HCT116 (cell line): ENCODE results near the gene CACNA1S. TPM values are rescaled to one million over a fixed set of nuclear protein-coding genes. Genes with fewer than 3 reads are reported as not detected.

Experiments used
- ATAC-seq: fragments of 200-7000 bp; cut with Tn5 transposase; 2 replicates; pipeline ENCODE4 v1.9.1; 2020; ENCODE audit warnings: mild to moderate bottlenecking, moderate library complexity
- BruUV-seq: library from RNA; stranded (reverse); fragments of 400-500 nt; replicated peaks from 2 replicates; lab custom pipeline; 2021; lab: Mats Ljungman, UMichigan
- CTCF ChIA-PET: fragments of 300-600 bp; sonication (Branson Sonifier 250); formaldehyde crosslinking; loops from one replicate; lab custom pipeline; 2021; ENCODE audit warnings: antibody characterized with exemption; lab: Charles Lee
- POLR2A ChIA-PET: fragments of 300-600, 350-600 bp; sonication (Branson Sonifier 250); formaldehyde crosslinking; loops from one replicate; lab custom pipeline; 2021; ENCODE audit warnings: antibody characterized with exemption; lab: Charles Lee
- RAD21 ChIA-PET, 2 experiments: fragments of 300-600 bp; sonication (Branson Sonifier 250); formaldehyde crosslinking; loops; one replicate each; lab custom pipeline; 2023; ENCODE audit warnings: low total read pairs in 2 of 2; ENCODE audit not compliant: uncharacterized antibody in 2 of 2, unreplicated experiment in 2 of 2, low non-redundant PET in 1 of 2; lab: Charles Lee
- DNase-seq: peaks from one replicate; pipeline ENCODE4 v3.0.0-alpha.2; 2010; ENCODE audit warnings: low read depth, low spot score
- H2AFZ ChIP-seq: fragments of 200-600 bp; shearing (Covaris generic), sonication (generic); 2 replicates; pipeline ENCODE4 v1.6.1; 2017; ENCODE audit warnings: low read depth, mixed run types, mixed read lengths, antibody characterized with exemption, low read length; ENCODE audit not compliant: poor library complexity, severe bottlenecking
- H3K27ac ChIP-seq: 2 replicates; pipeline ENCODE4 v1.5.1; 2012; ENCODE audit warnings: low read depth, low read length
- H3K27me3 ChIP-seq: fragments of 200-600 bp; sonication (generic); 2 replicates; pipeline ENCODE4 v1.6.1; 2016; ENCODE audit warnings: mixed run types, low read length, mixed read lengths; ENCODE audit not compliant: insufficient read depth
- H3K36me3 ChIP-seq, 2 experiments: fragments of 200-500 bp in 1 of 2; fragments of 200-600 bp in 1 of 2; sonication (Bioruptor generic) in 1 of 2; sonication (generic) in 1 of 2; 2 replicates each; pipeline versions ENCODE4 v1.5.1 to v1.6.1; 2014 to 2016; ENCODE audit warnings: low read length in 2 of 2, inconsistent platforms in 1 of 2, mixed read lengths in 1 of 2, mixed run types in 1 of 2; ENCODE audit not compliant: insufficient read depth in 2 of 2, control insufficient read depth in 1 of 2
- H3K4me1 ChIP-seq, 2 experiments: fragments of 200-600 bp in 1 of 2; sonication (generic) in 1 of 2; 2 replicates each; pipeline versions ENCODE4 v1.5.1 to v1.6.1; 2012 to 2017; ENCODE audit warnings: low read length in 2 of 2, inconsistent platforms in 1 of 2, mild to moderate bottlenecking in 1 of 2, mixed read lengths in 1 of 2, mixed run types in 1 of 2, moderate library complexity in 1 of 2; ENCODE audit not compliant: insufficient read depth in 2 of 2, control insufficient read depth in 1 of 2
- H3K4me2 ChIP-seq: fragments of 200-600 bp; sonication (generic); 2 replicates; pipeline ENCODE4 v1.6.1; 2017; ENCODE audit warnings: mixed run types, low read length, mixed read lengths
- H3K4me3 ChIP-seq, 2 experiments: fragments of 200-600 bp in 1 of 2; sonication (generic) in 1 of 2; replicated peaks in 1 of 2; 2 replicates each; pipeline ENCODE4 v1.5.1; 2011 to 2016; ENCODE audit warnings: low read length in 2 of 2, control low read depth in 1 of 2, low read depth in 1 of 2, mild to moderate bottlenecking in 1 of 2, mixed read lengths in 1 of 2, mixed run types in 1 of 2
- H3K79me2 ChIP-seq: fragments of 200-600 bp; sonication (generic); 2 replicates; pipeline ENCODE4 v1.6.1; 2017; ENCODE audit warnings: mild to moderate bottlenecking, mixed run types, low read length, moderate library complexity, mixed read lengths; ENCODE audit not compliant: insufficient read depth
- H3K9ac ChIP-seq: fragments of 200-600 bp; sonication (generic); 2 replicates; pipeline ENCODE4 v1.6.1; 2016; ENCODE audit warnings: low read length, mixed read lengths
- H3K9me2 ChIP-seq: fragments of 200-600 bp; sonication (generic), shearing (Covaris generic); 2 replicates; pipeline ENCODE4 v1.6.1; 2017; ENCODE audit warnings: mixed run types, mild to moderate bottlenecking, moderate library complexity; ENCODE audit not compliant: insufficient read depth
- H3K9me3 ChIP-seq, 2 experiments: fragments of 200-500 bp in 1 of 2; fragments of 200-600 bp in 1 of 2; sonication (Bioruptor generic) in 1 of 2; sonication (generic) in 1 of 2; 2 replicates each; pipeline ENCODE4 v1.6.1; 2014 to 2017; ENCODE audit warnings: low read length in 2 of 2, mixed read lengths in 2 of 2, inconsistent platforms in 1 of 2, low read depth in 1 of 2, mild to moderate bottlenecking in 1 of 2, mixed run types in 1 of 2, moderate library complexity in 1 of 2; ENCODE audit not compliant: control insufficient read depth in 1 of 2, insufficient read depth in 1 of 2
- H4K20me1 ChIP-seq: fragments of 200-600 bp; sonication (generic), shearing (Covaris generic); 2 replicates; pipeline ENCODE4 v1.6.1; 2017; ENCODE audit warnings: mixed run types, mild to moderate bottlenecking, moderate library complexity; ENCODE audit not compliant: insufficient read depth
- ATF3 ChIP-seq: IDR thresholded peaks from 2 replicates; pipeline ENCODE4 v1.6.1; 2012
- CEBPB ChIP-seq: IDR thresholded peaks from 2 replicates; pipeline ENCODE4 v1.6.1; 2012; ENCODE audit warnings: low read depth
- EGR1 ChIP-seq: IDR thresholded peaks from 2 replicates; pipeline ENCODE4 v1.6.1; 2012; ENCODE audit warnings: low read depth
- EZH2 ChIP-seq: fragments of 200-600 bp; sonication (generic); IDR thresholded peaks from 2 replicates; pipeline ENCODE4 v1.6.1; 2017; ENCODE audit warnings: antibody characterized with exemption, mixed run types
- FOSL1 ChIP-seq: IDR thresholded peaks from 2 replicates; pipeline ENCODE4 v1.6.1; 2012; ENCODE audit warnings: low read depth
- JUND ChIP-seq: IDR thresholded peaks from 2 replicates; pipeline ENCODE4 v1.6.1; 2012
- POLR2AphosphoS5 ChIP-seq: IDR thresholded peaks from 2 replicates; pipeline ENCODE4 v1.6.1; 2011; ENCODE audit warnings: mild to moderate bottlenecking, low read depth, low read length, moderate library complexity
- RAD21 ChIP-seq: IDR thresholded peaks from 2 replicates; pipeline ENCODE4 v1.6.1; 2012; ENCODE audit warnings: low read depth, mild to moderate bottlenecking
- SIN3A ChIP-seq: IDR thresholded peaks from 2 replicates; pipeline ENCODE4 v1.6.1; 2012; ENCODE audit warnings: low read depth
- SP1 ChIP-seq: IDR thresholded peaks from 2 replicates; pipeline ENCODE4 v1.6.1; 2012; ENCODE audit warnings: low read depth
- SRF ChIP-seq: IDR thresholded peaks from 2 replicates; pipeline ENCODE4 v1.6.1; 2012; ENCODE audit warnings: low read depth
- YY1 ChIP-seq: IDR thresholded peaks from 2 replicates; pipeline ENCODE4 v1.6.1; 2011; ENCODE audit warnings: low read length, low read depth, moderate library complexity, mild to moderate bottlenecking; ENCODE audit not compliant: insufficient replicate concordance; ENCODE audit errors: extremely low read depth
- ZFX ChIP-seq: fragments of 450-650 bp; IDR thresholded peaks from 2 replicates; pipeline ENCODE4 v1.6.1; 2017
- ZNF274 ChIP-seq: fragments of 200-500 bp; sonication (Bioruptor generic); IDR thresholded peaks from 2 replicates; pipeline ENCODE4 v1.6.1; 2014; ENCODE audit warnings: mild to moderate bottlenecking, low read depth, low read length, inconsistent platforms
- intact Hi-C: fragments of 100-400 bp; cut with micrococcal nuclease; formaldehyde crosslinking; loops from 2 replicates; pipeline ENCODE4 v1.10.0; 2022
- total RNA-seq: library from RNA; stranded (reverse); gene quantifications from one replicate; pipeline ENCODE4 v1.2.1, GENCODE V29; 2021; ENCODE audit not compliant: unreplicated experiment

Gene CACNA1S
- total RNA-seq, 1 experiment from 2014 or later = not detected

- no peaks in the 10 kb centered on the region for H3K9me3 ChIP-seq
- intact Hi-C loops = no loop called here
- H3K9me2 ChIP-seq = no peaks in the 10 kb centered on the region
- no peak for ATAC-seq
- POLR2A ChIA-PET = no interaction called here
- H3K27me3 ChIP-seq = no peaks in the 10 kb centered on the region
- TF ChIP-seq SP1 (no peak), SRF (no peak), ATF3 (no peak), ZFX (no peak)
- RAD21 ChIA-PET = no interaction called here
- CTCF ChIA-PET = no interaction called here
- H4K20me1 ChIP-seq = no peaks in the 10 kb centered on the region
- H3K36me3 ChIP-seq = no peaks in the 10 kb centered on the region
- no peak overlapping the region for H3K4me2 ChIP-seq
- H3K9ac ChIP-seq = no peak overlapping the region
- BruUV-seq = no TSS peak
- H3K27ac ChIP-seq = no peak overlapping the region
- H3K4me3 ChIP-seq = no peak overlapping the region
- DNase-seq = no peak
- H2AFZ ChIP-seq = no peak overlapping the region
- peaks cover 0 to 6% of the 10 kb centered on the region in 2 experiments; a peak in 1 of 4 replicates for H3K4me1 ChIP-seq
- no peaks in the 10 kb centered on the region for H3K79me2 ChIP-seq
Observed at GRCh38 chr1:201000391-201000790, 111.8 kb downstream of the CACNA1S start.

- BruUV-seq = no TSS peak
- Histone ChIP-seq H4K20me1 (no peaks in the 10 kb centered on the region), H3K79me2 (no peaks in the 10 kb centered on the region), H3K9me2 (no peaks in the 10 kb centered on the region), H2AFZ (no peak overlapping the region), H3K4me3 (no peak overlapping the region), H3K27me3 (no peaks in the 10 kb centered on the region), H3K36me3 (no peaks in the 10 kb centered on the region), H3K9me3 (no peaks in the 10 kb centered on the region), H3K9ac (no peak overlapping the region), H3K4me1 (peaks cover 0 to 2% of the 10 kb centered on the region in 2 experiments; a peak in 1 of 4 replicates), H3K4me2 (no peak overlapping the region), H3K27ac (no peak overlapping the region)
- ATAC-seq (no peak), DNase-seq (no peak)
- TF ChIP-seq JUND = no peak
- TF ChIP-seq CEBPB = no peak
- TF ChIP-seq ZFX = no peak
- no peak for TF ChIP-seq EZH2
- TF ChIP-seq ZNF274 = no peak
- TF ChIP-seq YY1 = no peak
- TF ChIP-seq RAD21 = no peak
- TF ChIP-seq SIN3A = no peak
- no peak for TF ChIP-seq SP1
- no peak for TF ChIP-seq SRF
- TF ChIP-seq POLR2AphosphoS5 = no peak
- no peak for TF ChIP-seq FOSL1
- no peak for TF ChIP-seq EGR1
- POLR2A ChIA-PET = no interaction called here
- RAD21 ChIA-PET = no interaction called here
- intact Hi-C loops = no loop called here
- CTCF ChIA-PET = no interaction called here
Observed at GRCh38 chr1:200999667-201000066, 112.6 kb downstream of the CACNA1S start.
